Adrenal gland (tissue), 12 donors: ENCODE results near the gene WWC2. TPM values are rescaled to one million over a fixed set of nuclear protein-coding genes. Genes with fewer than 3 reads are reported as not detected.

Experiments used
- DNase-seq, 7 donors: peaks; one replicate each; pipeline ENCODE4 v3.0.0-alpha.2; 2019 to 2020
- H3K27ac ChIP-seq, 5 donors: fragments of 200-600 bp; sonication (generic) in 4 of 5; 1 replicate in 3 of 5; 2 replicates in 2 of 5; pipeline versions ENCODE4 v1.5.1 to v1.8.0; 2016 to 2020; ENCODE audit warnings: mild to moderate bottlenecking in 1 of 5
- H3K27me3 ChIP-seq: fragments of 200-600 bp; 2 replicates; pipeline ENCODE4 v1.8.0; 2021
- H3K36me3 ChIP-seq, 2 donors: fragments of 200-600 bp; replicated peaks in 1 of 2; 1 replicate in 1 of 2; 2 replicates in 1 of 2; pipeline versions ENCODE4 v1.5.1 to v1.8.0; 2018 to 2022
- H3K4me1 ChIP-seq, 2 donors: fragments of 200-600 bp; replicated peaks in 1 of 2; 1 replicate in 1 of 2; 2 replicates in 1 of 2; pipeline versions ENCODE4 v1.5.1 to v1.8.0; 2018 to 2021
- H3K4me3 ChIP-seq, 4 donors: fragments of 200-600 bp; sonication (generic) in 3 of 4; one replicate each; pipeline ENCODE4 v1.5.1; 2016 to 2018
- H3K9me3 ChIP-seq, 3 donors: fragments of 200-600 bp; sonication (generic) in 1 of 3; replicated peaks in 1 of 3; 1 replicate in 2 of 3; 2 replicates in 1 of 3; pipeline versions ENCODE4 v1.5.1 to v1.8.0; 2016 to 2021
- CTCF ChIP-seq, 6 experiments: fragments of 450-650 bp in 4 of 6; fragments of 200-600 bp in 2 of 6; sonication (generic) in 1 of 6; IDR thresholded peaks; 1 replicate in 5 of 6; 2 replicates in 1 of 6; pipeline versions ENCODE4 v1.5.1 to v1.8.0; 2016 to 2021; ENCODE audit warnings: antibody characterized with exemption in 6 of 6, mild to moderate bottlenecking in 2 of 6, moderate library complexity in 1 of 6
- POLR2A ChIP-seq, 2 donors: fragments of 450-650 bp; IDR thresholded peaks; one replicate each; pipeline ENCODE4 v1.6.1; 2017; ENCODE audit warnings: antibody characterized with exemption in 2 of 2, mild to moderate bottlenecking in 2 of 2, moderate library complexity in 1 of 2
- WGBS, 4 donors: extraction: QIAGEN DNeasy Blood & Tissue Kit in 2 of 4; methylation state at CpG; one replicate each; pipeline versions ENCODE4 v1.1.5 to v1.1.7; 2013 to 2017; 5-methylcytosine and 5-hydroxymethylcytosine counted together
- intact Hi-C, 2 donors: fragments of 100-400 bp; cut with DNase I; formaldehyde crosslinking; loops; one replicate each; pipeline versions ENCODE4 v1.14.1 to v1.15.0; 2022 to 2023
- polyA plus RNA-seq, 3 donors: library from polyadenylated mRNA; stranded (reverse); fragments of 200-250 nt in 2 of 3; fragments of 350-450 nt in 1 of 3; fragmentation: Illumina TruSeq in 1 of 3; extraction: RNeasy Lipid Tissue Mini Kit (QIAGEN cat#74804) in 1 of 3; gene quantifications; one replicate each; pipeline ENCODE4 v1.2.3, GENCODE V29; 2013 to 2014
- total RNA-seq, 9 donors: library from RNA; depleted of rRNA in 4 of 9; stranded (reverse); fragments of >200 nt in 4 of 9; fragments of 120-200 nt in 1 of 9; fragmentation: NEBNext Ultra II Directional in 1 of 9; extraction: Animal tissue kit (Norgen Biotek cat#: 25700) in 1 of 9; gene quantifications; one replicate each; pipeline versions ENCODE4 v1.1.0 to v1.2.4, GENCODE V29; 2013 to 2023
- donor health status: healthy with polysubstance abuse.
- donor health status: Bipolar disorder and iron deficiency.
- donor health status: DM: yes; HTN: yes; CAD: no.
- donor health status: DM: no; HTN: no; CAD: no.
- donor health status: DM: no; HTN: no; CAD: no.
- donor health status: DM: yes; HTN: yes; CAD: no.

Gene WWC2
- total and polyA plus RNA-seq, 12 donors: 3.1 to 27.9 (median 17.4) TPM

GRCh38 chr4:183161630-183162029, 62.6 kb downstream of the WWC2 start:
- Histone ChIP-seq H3K9me3 (no peaks in the 10 kb centered on the region), H3K36me3 (no peaks in the 10 kb centered on the region), H3K27me3 (no peaks in the 10 kb centered on the region), H3K27ac (no peak overlapping the region), H3K4me3 (no peak overlapping the region), H3K4me1 (no peaks in the 10 kb centered on the region)
- intact Hi-C loops: no loop called here
- WGBS, 4 donors: 94 to 97% (median 96%) methylated on average over 5 of the region's 5 CpGs
- DNase-seq: no peak
- TF ChIP-seq POLR2A (IDR thresholded peaks at IDR 0.05): no peak
- no peak for TF ChIP-seq CTCF (IDR thresholded peaks at IDR 0.05)

- TF ChIP-seq POLR2A (IDR thresholded peaks at IDR 0.05): no peak
- no peak for TF ChIP-seq CTCF (IDR thresholded peaks at IDR 0.05)
- no peak for DNase-seq
- H3K27me3 ChIP-seq: no peaks in the 10 kb centered on the region
- 83 to 92% (median 87%) methylated on average over 3 of the region's 3 CpGs for WGBS, 4 donors
- no peaks in the 10 kb centered on the region for H3K36me3 ChIP-seq
- no peaks in the 10 kb centered on the region for H3K9me3 ChIP-seq
- no peak overlapping the region for H3K4me3 ChIP-seq
- intact Hi-C loops: no loop called here
- no peak overlapping the region for H3K27ac ChIP-seq
- no peaks in the 10 kb centered on the region for H3K4me1 ChIP-seq
Measured at GRCh38 chr4:183163135-183163534, 64.1 kb downstream of the WWC2 start.

GRCh38 chr4:183164963-183165362, 65.9 kb downstream of the WWC2 start:
- TF ChIP-seq POLR2A (IDR thresholded peaks at IDR 0.05) (no peak), CTCF (IDR thresholded peaks at IDR 0.05) (no peak)
- peak overlapping the region in 1 of 5 donors; percentile 9 for H3K27ac ChIP-seq
- no peak for DNase-seq
- intact Hi-C loops: no loop called here
- no peaks in the 10 kb centered on the region for H3K9me3 ChIP-seq
- 73 to 91% (median 87%) methylated on average over 1 of the region's 1 CpG for WGBS, 4 donors
- no peaks in the 10 kb centered on the region for H3K36me3 ChIP-seq
- H3K27me3 ChIP-seq: no peaks in the 10 kb centered on the region
- H3K4me1 ChIP-seq: no peaks in the 10 kb centered on the region
- no peak overlapping the region for H3K4me3 ChIP-seq

- DNase-seq: no peak
- TF ChIP-seq POLR2A (IDR thresholded peaks at IDR 0.05) (no peak), CTCF (IDR thresholded peaks at IDR 0.05) (no peak)
- Histone ChIP-seq H3K9me3 (no peaks in the 10 kb centered on the region), H3K27me3 (no peaks in the 10 kb centered on the region), H3K4me3 (no peak overlapping the region), H3K4me1 (no peaks in the 10 kb centered on the region), H3K36me3 (no peaks in the 10 kb centered on the region), H3K27ac (peak overlapping the region in 1 of 5 donors; percentile 9)
- WGBS, 4 donors: 45 to 72% (median 57%) methylated on average over 1 of the region's 1 CpG
- intact Hi-C loops: no loop called here
Measured at GRCh38 chr4:183165376-183165775, 66.3 kb downstream of the WWC2 start.
